ENCODE data around the gene PICALM. TPM values are rescaled to one million over a fixed set of nuclear protein-coding genes. Genes with fewer than 3 reads are reported as not detected.
"Not testable (repeated sequence)": the region's sequence is repeated elsewhere in the genome, so short reads cannot be mapped to it uniquely, and the experiment has no call there.

The PICALM gene
- total and polyA plus RNA-seq, 2 of the 13 experiments (the other 11 are each of a cell fraction or from before 2014, with no cell fraction given): 97.6 to 154 TPM

GRCh38 chr11:85926653-85927214 is 142.2 kb downstream of the PICALM start (continued):
- TF ChIP-seq ARID5B (CRISPR knock-in tag; IDR thresholded peaks at IDR 0.05) (peak; percentile 82), SIX1 (CRISPR knock-in tag; IDR thresholded peaks at IDR 0.05; ENCODE audit: borderline replicate concordance) (0 out of 2 replicates have a peak, but pooled peaks have one; percentile 20), TCF7 (IDR thresholded peaks at IDR 0.05; ENCODE audit: low read depth) (peak; percentile 52; the same call in 1 of the 2 replicates), CREM (IDR thresholded peaks at IDR 0.05) (peak; percentile 69), ZMYM2 (CRISPR knock-in tag; IDR thresholded peaks at IDR 0.05) (0 out of 2 replicates have a peak, but pooled peaks have one; percentile 37), NCOR1 (IDR thresholded peaks at IDR 0.05; ENCODE audit: borderline replicate concordance, low read length) (peak; percentile 29; the same call in 1 of the 2 replicates), ZNF503 (CRISPR knock-in tag; IDR thresholded peaks at IDR 0.05) (peak; percentile 63; the same call in 1 of the 2 replicates), NR2C2 (CRISPR knock-in tag; IDR thresholded peaks at IDR 0.05; ENCODE audit: borderline replicate concordance) (peak; percentile 16; the same call in 1 of the 2 replicates), EP300 (IDR thresholded peaks at IDR 0.05; ENCODE audit: low read depth in 2 of 2, low read length in 2 of 2) (peak in 1 of 2 experiments; percentile 51; a peak in 1 of 4 replicates), GATAD2A (CRISPR knock-in tag; IDR thresholded peaks at IDR 0.05) (peak; percentile 83), BHLHE40 (IDR thresholded peaks at IDR 0.05; ENCODE audit: low read length) (peak; percentile 65), NCOA2 (CRISPR knock-in tag; IDR thresholded peaks at IDR 0.05) (peak; percentile 80)
- not testable (repeated sequence) for TF ChIP-seq CREM (CRISPR knock-in tag; IDR thresholded peaks at IDR 0.05); EP300 (CRISPR knock-in tag; IDR thresholded peaks at IDR 0.05; ENCODE audit: borderline replicate concordance)
- TF ChIP-seq, protein P1, sequence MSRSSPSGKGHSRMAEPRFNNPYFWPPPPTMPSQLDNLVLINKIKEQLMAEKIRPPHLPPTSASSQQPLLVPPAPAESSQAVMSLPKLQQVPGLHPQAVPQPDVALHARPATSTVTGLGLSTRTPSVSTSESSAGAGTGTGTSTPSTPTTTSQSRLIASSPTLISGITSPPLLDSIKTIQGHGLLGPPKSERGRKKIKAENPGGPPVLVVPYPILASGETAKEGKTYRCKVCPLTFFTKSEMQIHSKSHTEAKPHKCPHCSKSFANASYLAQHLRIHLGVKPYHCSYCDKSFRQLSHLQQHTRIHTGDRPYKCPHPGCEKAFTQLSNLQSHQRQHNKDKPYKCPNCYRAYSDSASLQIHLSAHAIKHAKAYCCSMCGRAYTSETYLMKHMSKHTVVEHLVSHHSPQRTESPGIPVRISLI (CRISPR knock-in tag; IDR thresholded peaks at IDR 0.05; ENCODE audit: borderline replicate concordance): peak; percentile 92
- TF ChIP-seq, protein P2, sequence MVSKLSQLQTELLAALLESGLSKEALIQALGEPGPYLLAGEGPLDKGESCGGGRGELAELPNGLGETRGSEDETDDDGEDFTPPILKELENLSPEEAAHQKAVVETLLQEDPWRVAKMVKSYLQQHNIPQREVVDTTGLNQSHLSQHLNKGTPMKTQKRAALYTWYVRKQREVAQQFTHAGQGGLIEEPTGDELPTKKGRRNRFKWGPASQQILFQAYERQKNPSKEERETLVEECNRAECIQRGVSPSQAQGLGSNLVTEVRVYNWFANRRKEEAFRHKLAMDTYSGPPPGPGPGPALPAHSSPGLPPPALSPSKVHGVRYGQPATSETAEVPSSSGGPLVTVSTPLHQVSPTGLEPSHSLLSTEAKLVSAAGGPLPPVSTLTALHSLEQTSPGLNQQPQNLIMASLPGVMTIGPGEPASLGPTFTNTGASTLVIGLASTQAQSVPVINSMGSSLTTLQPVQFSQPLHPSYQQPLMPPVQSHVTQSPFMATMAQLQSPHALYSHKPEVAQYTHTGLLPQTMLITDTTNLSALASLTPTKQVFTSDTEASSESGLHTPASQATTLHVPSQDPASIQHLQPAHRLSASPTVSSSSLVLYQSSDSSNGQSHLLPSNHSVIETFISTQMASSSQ (IDR thresholded peaks at IDR 0.05; ENCODE audit: low read depth): peak; percentile 37; the same call in 1 of the 2 replicates
- TF ChIP-seq, protein P2 (CRISPR knock-in tag; IDR thresholded peaks at IDR 0.05; ENCODE audit: borderline replicate concordance): not testable (repeated sequence)
